ENCODE results near the gene C1orf53. TPM values are rescaled to one million over a fixed set of nuclear protein-coding genes. Genes with fewer than 3 reads are reported as not detected.
A peak's percentile ranks its signal among the peaks of the same experiment; 100 is the strongest.

The C1orf53 gene
- total and polyA plus RNA-seq, 2 of the 13 experiments (the other 11 are each of a cell fraction or from before 2014, with no cell fraction given), result 5.8 to 10.1 TPM

- Histone ChIP-seq H3K27ac (ENCODE audit: extremely low read length, insufficient read depth, low read length) (peak overlapping the region; percentile 98), H4K20me1 (ENCODE audit: insufficient read depth, low read length) (no peaks in the 10 kb centered on the region), H3K36me3 (replicated peaks in 1 of 2; ENCODE audit: control insufficient read depth in 1 of 2, insufficient read depth in 2 of 2, low read length in 2 of 2) (no peaks in the 10 kb centered on the region), H3K4me1 (ENCODE audit: insufficient read depth, low read length) (peaks cover 34% of the 10 kb centered on the region), H3K79me2 (ENCODE audit: insufficient read depth, low read length) (no peaks in the 10 kb centered on the region), H3K4me2 (ENCODE audit: low read depth, low read length) (peak overlapping the region; percentile 97), H3K9me3 (ENCODE audit: low read length) (no peaks in the 10 kb centered on the region), H3K27me3 (ENCODE audit: control insufficient read depth in 1 of 2, insufficient read depth in 2 of 2, low read length in 2 of 2) (no peaks in the 10 kb centered on the region; a peak in 1 of 5 replicates), H2AFZ (ENCODE audit: low read length) (peak overlapping the region; percentile 86), H3K4me3 (replicated peaks in 1 of 3; ENCODE audit: insufficient read depth in 1 of 3, low read depth in 2 of 3, low read length in 3 of 3) (peak overlapping the region; percentile 69 to 89 (median 81)), H3K9ac (ENCODE audit: insufficient read depth, low read depth, low read length) (peak overlapping the region; percentile 92)
- WGBS (ENCODE audit: low lambda C conversion rate), result 9% methylated on average over 3 of the region's 3 CpGs
- in situ Hi-C loops (cut with HindIII; ENCODE audit: extremely low pct_ligation_motif_present, low pct_unique_long_range_greater_than_20kb) (no loop called here), intact Hi-C loops (cut with micrococcal nuclease; ENCODE audit: unreplicated experiment) (loop anchor here (1.0 to 5.0 kb wide), 2 partner anchors 13 to 126 kb away; partner anchors contain the start of gene DENND1B)
- FAIRE-seq (no peak), ATAC-seq (no peak; the same call in 1 of the 3 replicates), DNase-seq (ENCODE audit: low spot score) (no peak)
- CTCF ChIA-PET (ENCODE audit: low intra/inter-chr PET ratio, low total read pairs), result no interaction called here
- POLR2A ChIA-PET, result interaction anchor here (0.7 to 3.8 kb wide), 14 partner anchors 8 to 285 kb away, joined by 3 to 51 read pairs (median 4); partner anchors contain the start of genes DENND1B and LHX9
- BruUV-seq (replicated peaks), result TSS peak; percentile 77
- TF ChIP-seq SCMH1 (CRISPR knock-in tag; IDR thresholded peaks at IDR 0.05; ENCODE audit: borderline replicate concordance) (no peak), SNAPC2 (CRISPR knock-in tag; IDR thresholded peaks at IDR 0.05) (no peak), ZNF33A (CRISPR knock-in tag; IDR thresholded peaks at IDR 0.05; ENCODE audit: borderline replicate concordance) (0 out of 2 replicates have a peak, but pooled peaks have one; percentile 19), SIN3A (IDR thresholded peaks at IDR 0.05; ENCODE audit: borderline replicate concordance, low read depth, low read length) (no peak), KIAA2018 (CRISPR knock-in tag; IDR thresholded peaks at IDR 0.05; ENCODE audit: borderline replicate concordance) (no peak), THYN1 (CRISPR knock-in tag; IDR thresholded peaks at IDR 0.05; ENCODE audit: borderline replicate concordance, low read depth) (no peak), NKX3-1 (CRISPR knock-in tag; IDR thresholded peaks at IDR 0.05) (0 out of 2 replicates have a peak, but pooled peaks have one; percentile 10), MLLT10 (CRISPR knock-in tag; IDR thresholded peaks at IDR 0.05) (no peak), ZXDC (CRISPR knock-in tag; IDR thresholded peaks at IDR 0.05) (no peak), IRF2 (CRISPR knock-in tag; IDR thresholded peaks at IDR 0.05) (0 out of 2 replicates have a peak, but pooled peaks have one; percentile 8), MED8 (CRISPR knock-in tag; IDR thresholded peaks at IDR 0.05; ENCODE audit: insufficient replicate concordance) (no peak), PHF5A (CRISPR knock-in tag; IDR thresholded peaks at IDR 0.05; ENCODE audit: low read depth, unreplicated experiment) (peak; percentile 1), NCOA5 (CRISPR knock-in tag; IDR thresholded peaks at IDR 0.05) (no peak), ZNF703 (CRISPR knock-in tag; IDR thresholded peaks at IDR 0.05; ENCODE audit: borderline replicate concordance) (no peak)
Observed at GRCh38 chr1:197903196-197903514, 725 bp downstream of the C1orf53 start.

All from HepG2 (cell line).